Right ventricle myocardium superior (tissue), 1 donor: ENCODE data around the gene VAV3. TPM values are rescaled to one million over a fixed set of nuclear protein-coding genes. Genes with fewer than 3 reads are reported as not detected.
A peak's percentile ranks its signal among the peaks of the same experiment; 100 is the strongest.
"Not testable (repeated sequence)": the region's sequence is repeated elsewhere in the genome, so short reads cannot be mapped to it uniquely, and the experiment has no call there.

Experiments
- ATAC-seq: fragments of 200-7000 bp; cut with Tn5 transposase; one replicate; pipeline ENCODE4 v1.9.1; 2020; ENCODE audit warnings: mild to moderate bottlenecking; ENCODE audit not compliant: poor library complexity
- DNase-seq: peaks from one replicate; pipeline ENCODE4 v3.0.0-alpha.2; 2020
- intact Hi-C: fragments of 100-400 bp; cut with DNase I; formaldehyde crosslinking; loops from one replicate; pipeline ENCODE4 v1.11.2; 2022
- total RNA-seq: library from RNA; stranded (reverse); fragmentation: NEBNext Ultra II Directional; extraction: Animal tissue kit (Norgen Biotek cat#: 25700); gene quantifications from one replicate; pipeline ENCODE4 v1.2.1, GENCODE V29; 2021
- donor health status: DM: no; HTN: yes; CAD: no; lungs with severe emphysema.

VAV3 gene
- total RNA-seq, 1 donor from 2014 or later: 1.6 TPM

GRCh38 chr1:107870696-107871095, 94.3 kb downstream of the VAV3 start:
- no peak for DNase-seq
- intact Hi-C loops: no loop called here
- ATAC-seq: peak; percentile 29

GRCh38 chr1:107867897-107868296, 97.1 kb downstream of the VAV3 start:
- ATAC-seq (no peak), DNase-seq (no peak)
- intact Hi-C loops: loop anchor here (10.0 kb wide), 1 partner anchor 53 kb away; no protein-coding TSS in a partner anchor

GRCh38 chr1:107867422-107867821, 97.6 kb downstream of the VAV3 start:
- no peak for DNase-seq
- ATAC-seq: no peak
- intact Hi-C loops: loop anchor here (10.0 kb wide), 1 partner anchor 53 kb away; no protein-coding TSS in a partner anchor

GRCh38 chr1:107866870-107867269, 98.1 kb downstream of the VAV3 start:
- ATAC-seq (no peak), DNase-seq (no peak)
- intact Hi-C loops: loop anchor here (10.0 kb wide), 1 partner anchor 52 kb away; no protein-coding TSS in a partner anchor

- no peak for ATAC-seq
- DNase-seq: no peak
- intact Hi-C loops: loop anchor here (10.0 kb wide), 1 partner anchor 51 kb away; no protein-coding TSS in a partner anchor
Observed at GRCh38 chr1:107865627-107866026, 99.4 kb downstream of the VAV3 start.

GRCh38 chr1:107863342-107863741, 101.6 kb downstream of the VAV3 start:
- no peak for DNase-seq
- no peak for ATAC-seq
- intact Hi-C loops: loop anchor here (10.0 kb wide), 1 partner anchor 49 kb away; no protein-coding TSS in a partner anchor

- ATAC-seq: no peak
- DNase-seq: peak; percentile 35
- intact Hi-C loops: loop anchor here (10.0 kb wide), 1 partner anchor 47 kb away; no protein-coding TSS in a partner anchor
Observed at GRCh38 chr1:107862064-107862463, 102.9 kb downstream of the VAV3 start.

GRCh38 chr1:107858323-107858722, 106.7 kb downstream of the VAV3 start:
- intact Hi-C loops: loop anchor here (10.0 kb wide), 1 partner anchor 74 kb away; no protein-coding TSS in a partner anchor
- ATAC-seq (no peak), DNase-seq (no peak)

- intact Hi-C loops: loop anchor here (10.0 kb wide), 1 partner anchor 67 kb away; no protein-coding TSS in a partner anchor
- DNase-seq (no peak), ATAC-seq (no peak)
Observed at GRCh38 chr1:107851418-107851817, 113.6 kb downstream of the VAV3 start.

- ATAC-seq, intact Hi-C loops, DNase-seq: not testable (repeated sequence)
Observed at GRCh38 chr1:107844541-107845194, 120.3 kb downstream of the VAV3 start.

- intact Hi-C loops: no loop called here
- ATAC-seq: no peak
- DNase-seq: no peak
Observed at GRCh38 chr1:107843989-107844388, 121.0 kb downstream of the VAV3 start.

GRCh38 chr1:107842241-107842640, 122.7 kb downstream of the VAV3 start:
- DNase-seq (no peak), ATAC-seq (no peak)
- intact Hi-C loops: no loop called here

- intact Hi-C loops: no loop called here
- DNase-seq: no peak
- ATAC-seq: no peak
Observed at GRCh38 chr1:107840725-107841124, 124.3 kb downstream of the VAV3 start.

GRCh38 chr1:107838056-107838455, 126.9 kb downstream of the VAV3 start:
- DNase-seq (no peak), ATAC-seq (no peak)
- intact Hi-C loops: no loop called here

GRCh38 chr1:107835151-107835670, 129.8 kb downstream of the VAV3 start:
- ATAC-seq: no peak
- no peak for DNase-seq
- intact Hi-C loops: no loop called here

GRCh38 chr1:107833061-107833460, 131.9 kb downstream of the VAV3 start:
- ATAC-seq (no peak), DNase-seq (no peak)
- intact Hi-C loops: no loop called here

- ATAC-seq (no peak), DNase-seq (no peak)
- intact Hi-C loops: no loop called here
Observed at GRCh38 chr1:107831921-107832320, 133.1 kb downstream of the VAV3 start.

GRCh38 chr1:107830526-107830925, 134.5 kb downstream of the VAV3 start:
- ATAC-seq (no peak), DNase-seq (no peak)
- intact Hi-C loops: no loop called here

- intact Hi-C loops: no loop called here
- no peak for ATAC-seq
- DNase-seq: no peak
Observed at GRCh38 chr1:107830075-107830474, 134.9 kb downstream of the VAV3 start.

- no peak for DNase-seq
- no peak for ATAC-seq
- intact Hi-C loops: no loop called here
Observed at GRCh38 chr1:107829036-107829770, 135.8 kb downstream of the VAV3 start.
